ELF-1 (cell line): ENCODE data around the gene CENPL.
"Not testable (repeated sequence)": the region's sequence is repeated elsewhere in the genome, so short reads cannot be mapped to it uniquely, and the experiment has no call there.

Source experiments
- DNase-seq: peaks from one replicate; pipeline ENCODE4 v3.0.0-alpha.2; 2016; ENCODE audit warnings: low read depth, low spot score

The CENPL gene

GRCh38 chr1:173857363-173857917, 32.8 kb upstream of the CENPL start:
- DNase-seq: no peak

GRCh38 chr1:173856903-173857302, 32.2 kb upstream of the CENPL start:
- no peak for DNase-seq

- DNase-seq: no peak
Measured at GRCh38 chr1:173856014-173856413, 31.3 kb upstream of the CENPL start.

- peak; percentile 81 for DNase-seq
Measured at GRCh38 chr1:173853074-173853473, 28.4 kb upstream of the CENPL start.

GRCh38 chr1:173852105-173852504, 27.4 kb upstream of the CENPL start:
- DNase-seq: no peak

- no peak for DNase-seq
Measured at GRCh38 chr1:173832748-173833147, 8.1 kb upstream of the CENPL start.

- no peak for DNase-seq
Measured at GRCh38 chr1:173827611-173828010, 2.9 kb upstream of the CENPL start.

GRCh38 chr1:173823781-173824314, 835 bp downstream of the CENPL start:
- no peak for DNase-seq

- DNase-seq: peak; percentile 1
Measured at GRCh38 chr1:173821680-173822079, 3.0 kb downstream of the CENPL start.

GRCh38 chr1:173818459-173818858, 6.2 kb downstream of the CENPL start:
- DNase-seq: no peak

GRCh38 chr1:173813654-173814053, 11.0 kb downstream of the CENPL start:
- not testable (repeated sequence) for DNase-seq

GRCh38 chr1:173802961-173803360, 21.7 kb downstream of the CENPL start:
- no peak for DNase-seq

- not testable (repeated sequence) for DNase-seq
Measured at GRCh38 chr1:173799995-173800394, 24.7 kb downstream of the CENPL start.

GRCh38 chr1:173798078-173798477, 26.6 kb downstream of the CENPL start:
- DNase-seq: no peak

- no peak for DNase-seq
Measured at GRCh38 chr1:173789841-173790240, 34.8 kb downstream of the CENPL start.

- DNase-seq: no peak
Measured at GRCh38 chr1:173784997-173785396, 39.7 kb downstream of the CENPL start.

- no peak for DNase-seq
Measured at GRCh38 chr1:173779936-173780335, 44.7 kb downstream of the CENPL start.

- DNase-seq: no peak
Measured at GRCh38 chr1:173775578-173776226, 49.0 kb downstream of the CENPL start.

- DNase-seq: no peak
Measured at GRCh38 chr1:173771560-173771959, 53.1 kb downstream of the CENPL start.

- DNase-seq: not testable (repeated sequence)
Measured at GRCh38 chr1:173770330-173770729, 54.4 kb downstream of the CENPL start.

GRCh38 chr1:173768827-173769226, 55.9 kb downstream of the CENPL start:
- DNase-seq: no peak

- DNase-seq: no peak
Measured at GRCh38 chr1:173768206-173768605, 56.5 kb downstream of the CENPL start.

GRCh38 chr1:173764331-173764730, 60.4 kb downstream of the CENPL start:
- not testable (repeated sequence) for DNase-seq
